DND-41 (cell line): Measurements from ENCODE around the gene TP53.

Experiments used
- EZH2 ChIP-seq: IDR thresholded peaks from 3 replicates; pipeline ENCODE4 v1.6.1; 2012; ENCODE audit warnings: borderline replicate concordance, low read depth, mild to moderate bottlenecking, moderate library complexity, low read length, inconsistent platforms; ENCODE audit not compliant: severe bottlenecking
- TF ChIP-seq, protein P1 (sequence below): IDR thresholded peaks from 2 replicates; pipeline ENCODE4 v1.5.1; 2012; ENCODE audit warnings: borderline replicate concordance, low read length, moderate library complexity, mild to moderate bottlenecking; ENCODE audit not compliant: poor library complexity, severe bottlenecking; ENCODE audit errors: extremely low read depth

DNA sequence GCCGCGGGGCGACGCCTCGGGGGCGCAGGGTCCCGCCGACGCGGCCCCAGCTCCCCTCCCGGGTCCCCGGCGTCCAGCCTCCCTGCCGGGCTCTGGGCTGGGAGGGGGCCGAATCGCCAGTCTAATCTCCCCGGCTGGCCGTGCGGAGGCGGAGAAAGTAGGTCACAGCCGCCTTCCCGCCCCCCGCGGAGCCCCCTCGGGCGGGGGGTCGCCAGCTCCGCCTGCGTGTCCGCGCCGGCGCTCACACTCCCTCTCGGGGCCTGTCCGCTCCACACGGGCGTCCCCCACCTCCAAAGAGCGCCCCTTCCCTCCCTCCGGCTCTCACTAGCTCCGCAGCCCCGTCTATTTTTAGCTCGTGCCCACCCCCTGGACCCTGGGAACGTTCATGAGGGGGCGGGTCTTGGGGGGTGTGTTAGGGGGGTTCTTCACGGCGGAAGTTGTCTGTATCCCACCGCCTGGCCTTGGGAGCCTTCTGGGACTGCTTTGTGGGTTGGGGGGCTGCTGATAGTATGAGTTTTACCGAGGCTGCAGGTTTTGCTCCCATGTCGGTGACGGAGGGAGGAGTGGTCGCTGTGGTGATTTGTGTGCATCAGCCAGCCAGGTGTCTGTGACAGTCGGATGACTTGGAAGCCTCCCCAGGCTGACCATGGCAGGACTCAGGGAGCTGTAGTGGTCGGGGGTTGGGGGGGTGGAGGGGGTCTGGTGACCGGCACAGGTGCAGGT lies 35.5 kb downstream of the TP53 start:
- TF ChIP-seq, protein P1, sequence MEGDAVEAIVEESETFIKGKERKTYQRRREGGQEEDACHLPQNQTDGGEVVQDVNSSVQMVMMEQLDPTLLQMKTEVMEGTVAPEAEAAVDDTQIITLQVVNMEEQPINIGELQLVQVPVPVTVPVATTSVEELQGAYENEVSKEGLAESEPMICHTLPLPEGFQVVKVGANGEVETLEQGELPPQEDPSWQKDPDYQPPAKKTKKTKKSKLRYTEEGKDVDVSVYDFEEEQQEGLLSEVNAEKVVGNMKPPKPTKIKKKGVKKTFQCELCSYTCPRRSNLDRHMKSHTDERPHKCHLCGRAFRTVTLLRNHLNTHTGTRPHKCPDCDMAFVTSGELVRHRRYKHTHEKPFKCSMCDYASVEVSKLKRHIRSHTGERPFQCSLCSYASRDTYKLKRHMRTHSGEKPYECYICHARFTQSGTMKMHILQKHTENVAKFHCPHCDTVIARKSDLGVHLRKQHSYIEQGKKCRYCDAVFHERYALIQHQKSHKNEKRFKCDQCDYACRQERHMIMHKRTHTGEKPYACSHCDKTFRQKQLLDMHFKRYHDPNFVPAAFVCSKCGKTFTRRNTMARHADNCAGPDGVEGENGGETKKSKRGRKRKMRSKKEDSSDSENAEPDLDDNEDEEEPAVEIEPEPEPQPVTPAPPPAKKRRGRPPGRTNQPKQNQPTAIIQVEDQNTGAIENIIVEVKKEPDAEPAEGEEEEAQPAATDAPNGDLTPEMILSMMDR = no peak
- no peak for TF ChIP-seq EZH2
